H1 (cell line): ENCODE results near the gene SSPN. TPM values are rescaled to one million over a fixed set of nuclear protein-coding genes. Genes with fewer than 3 reads are reported as not detected.

ENCODE experiments used
- HDAC2 ChIP-seq, 2 experiments: fragments of 300-600 bp in 1 of 2; sonication (generic) in 1 of 2; IDR thresholded peaks; 2 replicates each; pipeline ENCODE4 v1.6.1; 2011 to 2012; ENCODE audit warnings: low read depth in 2 of 2, low read length in 2 of 2, mild to moderate bottlenecking in 2 of 2, moderate library complexity in 2 of 2, borderline replicate concordance in 1 of 2, inconsistent platforms in 1 of 2
- JUN ChIP-seq: IDR thresholded peaks from 2 replicates; pipeline ENCODE4 v1.6.1; 2011; ENCODE audit warnings: low read depth, mild to moderate bottlenecking, improper control_type of control experiment, low read length
- JUND ChIP-seq: IDR thresholded peaks from 2 replicates; pipeline ENCODE4 v1.6.1; 2011; ENCODE audit warnings: mild to moderate bottlenecking, improper control_type of control experiment, low read length
- KDM4A ChIP-seq: IDR thresholded peaks from one replicate; pipeline ENCODE4 v1.7.1; 2012; ENCODE audit warnings: low read depth, mild to moderate bottlenecking, moderate library complexity, low read length, inconsistent platforms; ENCODE audit not compliant: severe bottlenecking
- POLR2A ChIP-seq, 2 experiments: IDR thresholded peaks; 1 replicate in 1 of 2; 2 replicates in 1 of 2; pipeline ENCODE4 v1.6.1; 2011; ENCODE audit warnings: low read depth in 2 of 2, low read length in 2 of 2, mild to moderate bottlenecking in 2 of 2; ENCODE audit errors: control extremely low read depth in 1 of 2
- polyA plus RNA-seq, 7 experiments: library from polyadenylated mRNA; depleted of rRNA in 3 of 7; stranded (reverse) in 5 of 7; unstranded in 2 of 7; fragments of >200 nt in 5 of 7; fragments of 200-250 nt in 2 of 7; gene quantifications; 1 replicate in 5 of 7; 2 replicates in 1 of 7; 4 replicates in 1 of 7; pipeline versions ENCODE4 v1.2.1 to v1.2.3, GENCODE V29; 2011 to 2013; ENCODE audit warnings: missing spikeins in 2 of 7, mixed read lengths in 2 of 7
- total RNA-seq: library from RNA; stranded (reverse); fragmentation: NEBNext Ultra II Directional; extraction: Animal tissue kit (Norgen Biotek cat#: 25700); gene quantifications from 2 replicates; pipeline ENCODE4 v1.2.1, GENCODE V29; 2021
- TF ChIP-seq, protein P1 (sequence below): fragments of 300-600 bp; sonication (generic); IDR thresholded peaks from 2 replicates; pipeline ENCODE4 v1.7.1; 2012; ENCODE audit warnings: low read length, moderate library complexity, mild to moderate bottlenecking, inconsistent platforms; ENCODE audit not compliant: insufficient replicate concordance

Gene SSPN
- total and polyA plus RNA-seq, 2 of the 8 experiments (the other 6 are each of a cell fraction or from before 2014, with no cell fraction given) = 0.86 to 1.8 TPM

DNA sequence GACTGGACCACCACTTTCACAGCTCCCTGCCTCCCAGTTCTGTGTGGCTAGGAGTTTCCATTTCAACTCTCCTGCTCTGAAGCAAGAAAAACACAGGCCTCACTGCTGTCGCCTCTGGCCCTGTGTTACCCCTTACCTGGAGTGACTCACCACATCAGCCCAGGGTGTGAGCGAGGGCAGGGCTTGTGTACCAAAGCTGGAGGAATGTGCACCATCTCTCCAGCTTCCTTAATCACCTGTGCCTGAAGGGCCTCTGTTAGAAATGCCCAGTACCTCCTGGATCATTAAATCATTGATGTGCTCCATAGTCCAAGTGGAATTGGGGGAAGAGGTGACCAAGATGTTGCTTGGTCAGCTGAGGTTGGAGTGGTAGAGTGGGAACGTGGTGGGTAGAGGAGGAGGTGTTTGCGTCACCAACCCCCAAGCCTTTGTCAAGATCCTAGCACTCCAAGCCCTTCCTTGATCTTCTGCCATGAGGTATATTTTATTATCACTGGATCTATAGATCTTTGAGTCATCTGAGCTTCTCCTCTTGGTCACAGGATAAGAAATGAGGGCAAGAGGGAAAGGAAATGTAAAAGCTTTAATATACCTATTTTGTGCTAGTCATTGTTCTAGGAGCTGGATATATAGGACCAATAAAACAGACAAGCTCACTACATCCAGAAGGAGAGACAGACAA is 51.3 kb downstream of the SSPN start (continued):
- no peak for TF ChIP-seq KDM4A
- TF ChIP-seq, protein P1, sequence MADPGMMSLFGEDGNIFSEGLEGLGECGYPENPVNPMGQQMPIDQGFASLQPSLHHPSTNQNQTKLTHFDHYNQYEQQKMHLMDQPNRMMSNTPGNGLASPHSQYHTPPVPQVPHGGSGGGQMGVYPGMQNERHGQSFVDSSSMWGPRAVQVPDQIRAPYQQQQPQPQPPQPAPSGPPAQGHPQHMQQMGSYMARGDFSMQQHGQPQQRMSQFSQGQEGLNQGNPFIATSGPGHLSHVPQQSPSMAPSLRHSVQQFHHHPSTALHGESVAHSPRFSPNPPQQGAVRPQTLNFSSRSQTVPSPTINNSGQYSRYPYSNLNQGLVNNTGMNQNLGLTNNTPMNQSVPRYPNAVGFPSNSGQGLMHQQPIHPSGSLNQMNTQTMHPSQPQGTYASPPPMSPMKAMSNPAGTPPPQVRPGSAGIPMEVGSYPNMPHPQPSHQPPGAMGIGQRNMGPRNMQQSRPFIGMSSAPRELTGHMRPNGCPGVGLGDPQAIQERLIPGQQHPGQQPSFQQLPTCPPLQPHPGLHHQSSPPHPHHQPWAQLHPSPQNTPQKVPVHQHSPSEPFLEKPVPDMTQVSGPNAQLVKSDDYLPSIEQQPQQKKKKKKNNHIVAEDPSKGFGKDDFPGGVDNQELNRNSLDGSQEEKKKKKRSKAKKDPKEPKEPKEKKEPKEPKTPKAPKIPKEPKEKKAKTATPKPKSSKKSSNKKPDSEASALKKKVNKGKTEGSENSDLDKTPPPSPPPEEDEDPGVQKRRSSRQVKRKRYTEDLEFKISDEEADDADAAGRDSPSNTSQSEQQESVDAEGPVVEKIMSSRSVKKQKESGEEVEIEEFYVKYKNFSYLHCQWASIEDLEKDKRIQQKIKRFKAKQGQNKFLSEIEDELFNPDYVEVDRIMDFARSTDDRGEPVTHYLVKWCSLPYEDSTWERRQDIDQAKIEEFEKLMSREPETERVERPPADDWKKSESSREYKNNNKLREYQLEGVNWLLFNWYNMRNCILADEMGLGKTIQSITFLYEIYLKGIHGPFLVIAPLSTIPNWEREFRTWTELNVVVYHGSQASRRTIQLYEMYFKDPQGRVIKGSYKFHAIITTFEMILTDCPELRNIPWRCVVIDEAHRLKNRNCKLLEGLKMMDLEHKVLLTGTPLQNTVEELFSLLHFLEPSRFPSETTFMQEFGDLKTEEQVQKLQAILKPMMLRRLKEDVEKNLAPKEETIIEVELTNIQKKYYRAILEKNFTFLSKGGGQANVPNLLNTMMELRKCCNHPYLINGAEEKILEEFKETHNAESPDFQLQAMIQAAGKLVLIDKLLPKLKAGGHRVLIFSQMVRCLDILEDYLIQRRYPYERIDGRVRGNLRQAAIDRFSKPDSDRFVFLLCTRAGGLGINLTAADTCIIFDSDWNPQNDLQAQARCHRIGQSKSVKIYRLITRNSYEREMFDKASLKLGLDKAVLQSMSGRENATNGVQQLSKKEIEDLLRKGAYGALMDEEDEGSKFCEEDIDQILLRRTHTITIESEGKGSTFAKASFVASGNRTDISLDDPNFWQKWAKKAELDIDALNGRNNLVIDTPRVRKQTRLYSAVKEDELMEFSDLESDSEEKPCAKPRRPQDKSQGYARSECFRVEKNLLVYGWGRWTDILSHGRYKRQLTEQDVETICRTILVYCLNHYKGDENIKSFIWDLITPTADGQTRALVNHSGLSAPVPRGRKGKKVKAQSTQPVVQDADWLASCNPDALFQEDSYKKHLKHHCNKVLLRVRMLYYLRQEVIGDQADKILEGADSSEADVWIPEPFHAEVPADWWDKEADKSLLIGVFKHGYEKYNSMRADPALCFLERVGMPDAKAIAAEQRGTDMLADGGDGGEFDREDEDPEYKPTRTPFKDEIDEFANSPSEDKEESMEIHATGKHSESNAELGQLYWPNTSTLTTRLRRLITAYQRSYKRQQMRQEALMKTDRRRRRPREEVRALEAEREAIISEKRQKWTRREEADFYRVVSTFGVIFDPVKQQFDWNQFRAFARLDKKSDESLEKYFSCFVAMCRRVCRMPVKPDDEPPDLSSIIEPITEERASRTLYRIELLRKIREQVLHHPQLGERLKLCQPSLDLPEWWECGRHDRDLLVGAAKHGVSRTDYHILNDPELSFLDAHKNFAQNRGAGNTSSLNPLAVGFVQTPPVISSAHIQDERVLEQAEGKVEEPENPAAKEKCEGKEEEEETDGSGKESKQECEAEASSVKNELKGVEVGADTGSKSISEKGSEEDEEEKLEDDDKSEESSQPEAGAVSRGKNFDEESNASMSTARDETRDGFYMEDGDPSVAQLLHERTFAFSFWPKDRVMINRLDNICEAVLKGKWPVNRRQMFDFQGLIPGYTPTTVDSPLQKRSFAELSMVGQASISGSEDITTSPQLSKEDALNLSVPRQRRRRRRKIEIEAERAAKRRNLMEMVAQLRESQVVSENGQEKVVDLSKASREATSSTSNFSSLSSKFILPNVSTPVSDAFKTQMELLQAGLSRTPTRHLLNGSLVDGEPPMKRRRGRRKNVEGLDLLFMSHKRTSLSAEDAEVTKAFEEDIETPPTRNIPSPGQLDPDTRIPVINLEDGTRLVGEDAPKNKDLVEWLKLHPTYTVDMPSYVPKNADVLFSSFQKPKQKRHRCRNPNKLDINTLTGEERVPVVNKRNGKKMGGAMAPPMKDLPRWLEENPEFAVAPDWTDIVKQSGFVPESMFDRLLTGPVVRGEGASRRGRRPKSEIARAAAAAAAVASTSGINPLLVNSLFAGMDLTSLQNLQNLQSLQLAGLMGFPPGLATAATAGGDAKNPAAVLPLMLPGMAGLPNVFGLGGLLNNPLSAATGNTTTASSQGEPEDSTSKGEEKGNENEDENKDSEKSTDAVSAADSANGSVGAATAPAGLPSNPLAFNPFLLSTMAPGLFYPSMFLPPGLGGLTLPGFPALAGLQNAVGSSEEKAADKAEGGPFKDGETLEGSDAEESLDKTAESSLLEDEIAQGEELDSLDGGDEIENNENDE = no peak
- TF ChIP-seq HDAC2 (IDR thresholded peaks at IDR 0.05; ENCODE audit: borderline replicate concordance in 1 of 2, low read depth in 2 of 2, low read length in 2 of 2) = no peak
- no peak for TF ChIP-seq JUN
- no peak for TF ChIP-seq POLR2A (IDR thresholded peaks at IDR 0.05; ENCODE audit: control extremely low read depth in 1 of 2, low read depth in 2 of 2, low read length in 2 of 2)
- no peak for TF ChIP-seq JUND
- TF ChIP-seq, all 59 proteins: peak for 0
